ENCODE measurements around the gene FRMD3. TPM values are rescaled to one million over a fixed set of nuclear protein-coding genes. Genes with fewer than 3 reads are reported as not detected.
A peak's percentile ranks its signal among the peaks of the same experiment; 100 is the strongest.
"Not testable (repeated sequence)": the region's sequence is repeated elsewhere in the genome, so short reads cannot be mapped to it uniquely, and the experiment has no call there.

Gene FRMD3
- total RNA-seq, 8 experiments from 2014 or later: 1.3 to 34.4 (median 4.0) TPM

DNA sequence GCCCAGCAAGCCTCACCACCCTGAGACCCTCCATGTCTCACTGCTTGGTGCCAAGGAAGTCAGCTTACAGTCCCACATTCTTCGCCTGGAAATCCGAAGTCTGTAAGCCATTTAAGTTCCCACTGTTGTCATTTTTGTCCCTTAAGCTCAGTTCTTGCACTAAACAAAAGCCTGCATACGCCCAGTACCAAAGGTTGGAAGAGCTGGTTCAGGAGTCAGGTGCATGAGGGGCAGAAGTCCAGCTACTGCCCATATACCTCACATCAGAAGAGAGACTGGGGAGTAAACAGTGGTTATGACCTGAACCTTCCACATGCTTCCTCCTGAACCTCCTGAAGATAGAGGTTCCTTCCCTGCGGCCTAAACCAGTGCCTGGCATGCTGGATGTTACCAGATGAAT is 146.0 kb downstream of the FRMD3 start:
- Histone ChIP-seq H3K4me3 (no peak overlapping the region), H3K27ac (no peak overlapping the region), H3K4me1 (replicated peaks in 1 of 2) (no peaks in the 10 kb centered on the region)
- in situ Hi-C loops (cut with MboI; ENCODE audit: low pct_unique_long_range_greater_than_20kb in 2 of 9, low sequenced_read_pairs in 9 of 9, unreplicated experiment in 9 of 9): no loop called here
- no peak for ATAC-seq (replicated peaks in 6 of 8)
- 30 to 100% (median 75%) methylated on average over 1 to 4 of the region's 4 CpGs; no CpG with 5 or more reads in 2 of the 10 experiments for WGBS, 10 experiments

DNA sequence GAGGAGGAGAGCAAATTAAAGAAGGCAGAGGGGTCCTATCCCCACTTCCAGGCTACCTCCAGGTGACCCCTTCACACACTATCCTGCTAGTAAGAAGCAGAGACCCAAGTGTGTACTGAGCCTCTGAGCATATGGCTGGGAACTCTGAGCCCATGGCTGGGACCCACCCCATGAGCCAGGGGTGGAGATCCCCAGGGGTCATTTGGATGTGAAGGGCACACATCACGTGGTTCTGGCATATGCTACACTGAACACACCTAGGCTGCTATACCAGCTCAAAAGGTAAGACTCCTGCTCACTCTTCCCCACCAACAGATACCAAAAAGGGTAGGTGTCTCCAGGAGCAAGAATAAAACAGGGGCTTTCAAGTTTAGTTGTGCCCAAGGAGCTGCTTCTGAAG is 149.9 kb downstream of the FRMD3 start:
- H3K4me3 ChIP-seq: no peak overlapping the region
- ATAC-seq (replicated peaks in 6 of 8): no peak
- 0 to 20% methylated on average over 1 of the region's 1 CpG; no CpG with 5 or more reads in 8 of the 10 experiments for WGBS, 10 experiments
- in situ Hi-C loops (cut with MboI; ENCODE audit: low pct_unique_long_range_greater_than_20kb in 2 of 9, low sequenced_read_pairs in 9 of 9, unreplicated experiment in 9 of 9): no loop called here
- no peaks in the 10 kb centered on the region for H3K4me1 ChIP-seq (replicated peaks in 1 of 2)
- no peak overlapping the region for H3K27ac ChIP-seq

DNA sequence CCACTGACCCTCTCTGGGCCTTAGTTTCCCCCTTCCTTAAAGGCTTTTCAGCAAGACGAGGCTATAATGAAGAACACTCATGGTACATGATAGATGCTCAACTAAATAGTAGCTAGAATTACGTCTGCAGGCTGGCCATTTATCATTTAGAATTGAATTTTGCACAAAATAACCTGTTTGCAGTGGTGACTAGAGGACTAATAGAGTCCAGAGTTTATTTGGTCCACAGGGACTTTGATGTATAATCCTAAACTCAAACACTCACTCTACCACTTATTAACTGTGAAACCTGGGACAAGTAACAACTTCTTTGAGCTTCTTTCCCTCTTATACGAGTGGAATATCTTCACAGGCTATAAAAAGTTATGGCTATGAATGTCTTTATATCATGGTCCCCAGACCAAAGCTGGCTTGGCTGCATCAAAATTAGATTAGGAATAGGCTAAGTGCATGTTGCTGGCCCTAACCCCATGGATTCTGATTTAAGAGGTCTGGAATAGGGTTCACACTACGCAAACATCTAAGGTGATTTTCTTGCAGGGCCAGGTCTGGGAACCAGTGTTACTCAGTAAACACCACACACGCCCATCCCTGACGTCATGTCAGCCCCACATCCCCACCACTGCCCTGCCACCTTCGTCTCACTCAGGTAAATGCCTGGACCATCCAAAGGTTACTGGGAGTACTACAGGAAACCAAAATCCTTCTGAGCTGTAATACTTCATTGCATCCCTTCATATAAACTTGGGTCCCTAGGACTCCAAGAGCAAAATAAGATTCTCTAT is 150.6 kb downstream of the FRMD3 start:
- H3K4me3 ChIP-seq: no peak overlapping the region
- no peak overlapping the region for H3K27ac ChIP-seq
- 55 to 94% (median 75%) methylated on average over 1 to 5 of the region's 7 CpGs for WGBS, 10 experiments
- no peak for ATAC-seq (replicated peaks in 6 of 8)
- in situ Hi-C loops (cut with MboI; ENCODE audit: low pct_unique_long_range_greater_than_20kb in 2 of 9, low sequenced_read_pairs in 9 of 9, unreplicated experiment in 9 of 9): no loop called here
- H3K4me1 ChIP-seq (replicated peaks in 1 of 2): no peaks in the 10 kb centered on the region

DNA sequence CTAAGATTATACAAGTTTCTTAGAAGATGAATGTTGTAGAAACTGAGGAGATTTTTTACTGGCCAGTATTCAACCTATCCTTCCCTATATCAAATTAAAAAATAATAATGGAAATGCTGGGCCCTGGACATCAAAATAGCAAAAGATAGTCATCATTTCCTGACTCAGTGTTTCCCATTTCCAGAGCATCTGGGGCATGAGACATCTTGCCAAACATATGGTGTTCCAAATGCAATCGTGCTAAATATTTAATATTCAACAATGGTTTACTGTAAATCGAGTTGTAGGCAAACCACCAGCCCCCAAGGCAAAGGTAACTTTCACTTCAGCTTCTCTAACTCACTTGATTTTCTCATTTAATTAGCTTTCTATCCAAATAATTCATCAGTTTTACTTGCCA is 152.9 kb downstream of the FRMD3 start:
- WGBS, 10 experiments: 0 to 86% (median 38%) methylated on average over 1 to 2 of the region's 2 CpGs; no CpG with 5 or more reads in 1 of the 10 experiments
- in situ Hi-C loops (cut with MboI; ENCODE audit: low pct_unique_long_range_greater_than_20kb in 2 of 9, low sequenced_read_pairs in 9 of 9, unreplicated experiment in 9 of 9): no loop called here
- H3K27ac ChIP-seq: no peak overlapping the region

DNA sequence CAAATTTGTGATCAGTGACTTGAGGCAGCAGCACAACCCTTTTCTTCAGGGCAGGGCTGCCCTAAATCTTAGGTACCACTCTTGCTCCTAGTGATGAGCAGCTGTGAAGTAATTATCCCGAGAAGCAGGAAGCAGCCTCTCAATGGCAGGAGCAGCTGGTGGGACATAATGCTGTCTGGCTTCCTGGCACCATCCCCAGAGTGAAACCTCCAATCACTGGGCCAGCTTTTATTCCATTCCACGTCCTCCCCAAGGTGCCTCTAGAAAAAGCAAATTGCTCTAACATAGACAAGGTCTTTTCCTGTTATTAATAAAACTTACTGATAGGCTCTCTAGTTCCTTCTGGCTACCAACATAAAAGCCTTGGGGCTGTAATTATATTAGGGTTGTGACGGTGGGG is 154.0 kb downstream of the FRMD3 start:
- Histone ChIP-seq H3K27ac (no peak overlapping the region), H3K4me3 (no peak overlapping the region), H3K4me1 (replicated peaks in 1 of 2) (no peaks in the 10 kb centered on the region)
- in situ Hi-C loops (cut with MboI; ENCODE audit: low pct_unique_long_range_greater_than_20kb in 2 of 9, low sequenced_read_pairs in 9 of 9, unreplicated experiment in 9 of 9): no loop called here
- no peak for ATAC-seq (replicated peaks in 6 of 8)
- WGBS, 10 experiments: 42 to 70% (median 62%) methylated on average over 2 to 3 of the region's 3 CpGs; no CpG with 5 or more reads in 6 of the 10 experiments

More for the DNA sequence above, 152.9 kb downstream of the FRMD3 start:
- H3K4me3 ChIP-seq: no peak overlapping the region
- no peaks in the 10 kb centered on the region for H3K4me1 ChIP-seq (replicated peaks in 1 of 2)
- peak in 2 of 8 experiments; percentile 45 to 56 for ATAC-seq (replicated peaks in 6 of 8)

DNA sequence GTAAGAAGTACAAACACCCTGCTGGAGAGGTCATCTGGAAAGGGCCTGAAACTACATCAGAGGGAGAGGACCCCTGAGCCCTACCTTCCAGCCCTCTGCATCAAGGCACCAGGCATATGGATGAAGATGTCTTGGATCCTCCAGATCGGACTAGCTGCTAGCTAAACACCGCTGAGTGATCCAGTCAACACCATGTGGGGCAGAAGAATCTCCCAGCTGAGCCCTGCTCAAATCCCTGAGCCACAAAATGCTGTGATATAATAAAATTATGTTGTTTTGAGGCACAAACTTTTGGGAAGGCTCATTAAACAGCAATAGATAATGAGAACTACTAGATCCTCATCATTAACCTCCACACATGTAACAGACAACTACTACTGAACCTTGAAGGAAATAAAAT is 155.2 kb downstream of the FRMD3 start:
- ATAC-seq (replicated peaks in 6 of 8): no peak
- H3K4me1 ChIP-seq (replicated peaks in 1 of 2): no peaks in the 10 kb centered on the region
- no peak overlapping the region for H3K4me3 ChIP-seq
- in situ Hi-C loops (cut with MboI; ENCODE audit: low pct_unique_long_range_greater_than_20kb in 2 of 9, low sequenced_read_pairs in 9 of 9, unreplicated experiment in 9 of 9): no loop called here
- no peak overlapping the region for H3K27ac ChIP-seq
- whole genome bisulfite sequencing, 10 experiments: 67 to 100% (median 86%) methylated on average over 1 to 2 of the region's 2 CpGs; no CpG with 5 or more reads in 6 of the 10 experiments

DNA sequence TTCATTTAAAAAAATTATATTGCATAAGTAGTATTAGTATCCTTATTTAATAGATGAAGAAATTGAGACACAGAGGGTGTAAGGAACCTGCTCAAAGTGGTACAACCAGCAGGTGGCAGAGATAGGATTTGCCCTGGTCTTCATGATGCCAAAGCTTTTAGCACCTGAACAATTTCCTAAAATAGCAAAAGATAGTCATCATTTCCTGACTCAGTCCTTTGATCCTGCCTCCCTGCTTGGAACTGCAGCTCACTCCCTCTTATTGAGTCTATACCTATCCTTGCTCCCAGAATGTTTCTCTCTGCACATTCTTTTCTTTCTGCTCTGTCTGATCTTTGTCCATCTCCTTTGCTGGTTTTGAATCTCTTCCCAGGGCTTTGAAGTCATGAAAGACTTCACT is 155.8 kb downstream of the FRMD3 start:
- H3K4me3 ChIP-seq: no peak overlapping the region
- no peaks in the 10 kb centered on the region for H3K4me1 ChIP-seq (replicated peaks in 1 of 2)
- in situ Hi-C loops (cut with MboI; ENCODE audit: low pct_unique_long_range_greater_than_20kb in 2 of 9, low sequenced_read_pairs in 9 of 9, unreplicated experiment in 9 of 9): no loop called here
- H3K27ac ChIP-seq: no peak overlapping the region
- no peak for ATAC-seq (replicated peaks in 6 of 8)

DNA sequence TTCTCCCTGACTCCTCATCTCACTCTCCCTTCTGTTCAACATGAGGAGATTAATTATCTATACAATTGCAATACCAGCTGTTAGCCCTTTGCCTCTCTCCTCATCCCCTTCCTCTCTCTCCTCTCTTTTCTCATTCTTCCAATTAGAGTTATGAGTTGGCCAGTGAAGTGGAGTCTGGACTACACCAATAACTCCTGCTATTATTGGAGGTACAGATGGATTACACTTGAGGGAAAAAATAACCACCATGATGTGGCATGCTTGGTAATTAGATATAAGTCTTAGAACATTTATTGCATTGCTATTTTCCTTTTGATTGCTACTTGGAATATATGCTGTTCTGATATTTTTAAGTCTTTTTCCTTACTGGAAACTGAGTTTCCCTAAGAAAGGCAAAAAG is 159.2 kb downstream of the FRMD3 start:
- H3K4me1 ChIP-seq (replicated peaks in 1 of 2): no peaks in the 10 kb centered on the region
- ATAC-seq (replicated peaks in 6 of 8): no peak
- no peak overlapping the region for H3K4me3 ChIP-seq
- in situ Hi-C loops (cut with MboI; ENCODE audit: low pct_unique_long_range_greater_than_20kb in 2 of 9, low sequenced_read_pairs in 9 of 9, unreplicated experiment in 9 of 9): no loop called here
- H3K27ac ChIP-seq: no peak overlapping the region

DNA sequence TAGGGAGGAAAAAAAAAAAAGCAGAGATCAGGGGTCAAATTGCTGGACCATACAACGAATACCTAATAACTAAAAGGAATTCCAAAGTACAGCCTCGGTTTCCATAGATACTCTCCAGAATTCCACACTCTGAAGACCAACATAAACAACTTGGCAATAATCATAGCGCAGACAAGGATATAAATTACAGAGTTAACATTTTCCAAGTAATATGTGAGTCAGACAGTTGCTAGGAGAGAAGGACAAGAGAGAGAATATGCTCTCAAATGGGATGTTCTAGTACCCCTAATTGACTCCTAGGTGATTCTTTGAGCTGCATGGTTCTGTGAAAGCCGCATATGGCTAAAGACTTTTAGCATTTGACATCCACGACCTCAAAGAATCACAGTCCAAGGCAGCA is 165.2 kb downstream of the FRMD3 start:
- Histone ChIP-seq H3K27ac (no peak overlapping the region), H3K4me1 (replicated peaks in 1 of 2) (peaks cover 4 to 5% of the 10 kb centered on the region in 2 donors), H3K4me3 (no peak overlapping the region)
- ATAC-seq (replicated peaks in 6 of 8): peak in 4 of 8 experiments; percentile 32 to 93 (median 89)
- WGBS, 10 experiments: 29 to 71% (median 37%) methylated on average over 2 to 5 of the region's 5 CpGs; no CpG with 5 or more reads in 1 of the 10 experiments
- in situ Hi-C loops (cut with MboI; ENCODE audit: low pct_unique_long_range_greater_than_20kb in 2 of 9, low sequenced_read_pairs in 9 of 9, unreplicated experiment in 9 of 9): loop anchor here in 1 of 9 experiments (25.0 kb wide), 1 partner anchor 89 kb away; no protein-coding TSS in a partner anchor

DNA sequence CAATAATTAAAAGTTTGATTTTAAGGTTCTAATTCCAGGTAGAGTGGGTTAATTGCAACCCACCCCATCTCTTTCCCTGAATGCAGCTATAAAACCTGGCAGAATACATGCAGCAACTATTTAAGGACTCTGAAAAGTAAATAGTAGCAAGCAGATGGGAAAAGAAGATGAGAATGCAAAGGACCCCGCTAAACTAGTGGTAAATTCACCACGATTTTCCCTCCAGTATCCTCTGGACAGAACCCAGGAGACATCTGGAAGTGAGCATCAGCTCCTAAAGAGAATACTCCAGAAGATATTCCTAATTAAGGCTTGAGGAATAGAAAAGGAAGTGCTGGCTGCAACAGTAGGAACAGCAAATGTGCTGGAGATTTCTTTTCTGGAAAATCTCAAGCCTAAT is 170.9 kb downstream of the FRMD3 start:
- H3K4me3 ChIP-seq: no peak overlapping the region
- WGBS, 10 experiments: 0 to 100% (median 77%) methylated on average over 1 to 2 of the region's 2 CpGs; no CpG with 5 or more reads in 2 of the 10 experiments
- in situ Hi-C loops (cut with MboI; ENCODE audit: low pct_unique_long_range_greater_than_20kb in 2 of 9, low sequenced_read_pairs in 9 of 9, unreplicated experiment in 9 of 9): loop anchor here in 1 of 9 experiments (25.0 kb wide), 1 partner anchor 95 kb away; no protein-coding TSS in a partner anchor

DNA sequence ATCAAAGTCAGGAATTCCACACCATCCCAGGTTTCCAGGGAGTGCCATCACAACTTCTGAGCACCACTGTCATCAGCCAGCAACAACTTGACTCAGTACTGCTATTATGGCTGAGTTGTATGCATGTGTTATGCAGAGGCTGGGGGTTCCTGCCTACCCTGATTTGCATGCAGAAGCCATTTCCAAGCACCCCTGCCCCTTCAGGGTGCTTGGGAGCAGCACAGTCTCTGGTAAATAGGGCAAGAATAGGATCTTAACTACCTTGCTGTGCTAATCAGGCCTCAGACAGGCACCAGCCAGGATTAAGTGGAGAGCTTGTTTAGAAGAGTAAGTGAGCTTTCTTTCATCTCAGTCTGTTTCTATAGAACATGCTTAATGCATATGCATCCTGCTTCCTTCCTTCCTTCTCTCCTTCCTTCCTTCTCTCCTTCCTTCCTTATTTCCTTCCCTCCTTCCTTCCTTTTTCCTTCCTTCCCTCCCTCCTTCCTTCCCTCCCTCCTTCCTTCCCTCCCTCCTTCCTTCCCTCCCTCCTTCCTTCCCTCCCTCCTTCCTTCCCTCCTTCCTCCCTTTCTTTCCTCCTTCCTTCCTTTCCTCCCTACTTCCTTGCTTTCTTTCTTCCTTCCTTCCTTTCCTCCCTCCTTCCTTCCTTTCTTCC is 175.7 kb downstream of the FRMD3 start:
- H3K4me1 ChIP-seq (replicated peaks in 1 of 2): no peaks in the 10 kb centered on the region
- no peak overlapping the region for H3K27ac ChIP-seq
- in situ Hi-C loops (cut with MboI; ENCODE audit: low pct_unique_long_range_greater_than_20kb in 2 of 9, low sequenced_read_pairs in 9 of 9, unreplicated experiment in 9 of 9): loop anchor here in 1 of 9 experiments (25.0 kb wide), 1 partner anchor 100 kb away; no protein-coding TSS in a partner anchor
- no peak for ATAC-seq (replicated peaks in 6 of 8)
- no peak overlapping the region for H3K4me3 ChIP-seq

More for the DNA sequence above, 170.9 kb downstream of the FRMD3 start:
- peaks cover under 1% of the 10 kb centered on the region in 2 donors for H3K4me1 ChIP-seq (replicated peaks in 1 of 2)
- no peak for ATAC-seq (replicated peaks in 6 of 8)
- H3K27ac ChIP-seq: no peak overlapping the region

DNA sequence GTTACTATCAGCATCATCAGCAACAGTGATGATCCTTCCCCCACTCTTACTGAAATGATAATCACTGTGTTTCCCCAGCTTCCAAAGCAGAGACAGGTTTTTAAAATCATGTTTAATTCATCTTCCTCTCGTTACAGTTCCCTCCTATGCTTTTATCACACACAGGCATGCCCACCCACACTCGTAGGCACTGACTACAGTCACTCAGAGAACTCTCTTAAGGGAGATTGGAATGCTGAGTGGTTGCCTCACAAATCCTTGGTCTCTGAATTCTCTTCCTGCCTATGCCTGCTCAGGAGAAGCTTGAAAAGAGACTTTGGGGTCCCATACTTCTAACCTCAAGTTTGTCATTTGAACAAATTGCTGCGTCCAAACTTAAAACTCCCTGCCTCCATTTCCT is 179.2 kb downstream of the FRMD3 start:
- in situ Hi-C loops (cut with MboI; ENCODE audit: low pct_unique_long_range_greater_than_20kb in 2 of 9, low sequenced_read_pairs in 9 of 9, unreplicated experiment in 9 of 9): loop anchor here in 1 of 9 experiments (25.0 kb wide), 1 partner anchor 103 kb away; no protein-coding TSS in a partner anchor
- 17 to 83% (median 67%) methylated on average over 1 to 3 of the region's 3 CpGs; no CpG with 5 or more reads in 2 of the 10 experiments for WGBS, 10 experiments
- Histone ChIP-seq H3K4me3 (no peak overlapping the region), H3K4me1 (replicated peaks in 1 of 2) (no peaks in the 10 kb centered on the region), H3K27ac (no peak overlapping the region)
- no peak for ATAC-seq (replicated peaks in 6 of 8)

DNA sequence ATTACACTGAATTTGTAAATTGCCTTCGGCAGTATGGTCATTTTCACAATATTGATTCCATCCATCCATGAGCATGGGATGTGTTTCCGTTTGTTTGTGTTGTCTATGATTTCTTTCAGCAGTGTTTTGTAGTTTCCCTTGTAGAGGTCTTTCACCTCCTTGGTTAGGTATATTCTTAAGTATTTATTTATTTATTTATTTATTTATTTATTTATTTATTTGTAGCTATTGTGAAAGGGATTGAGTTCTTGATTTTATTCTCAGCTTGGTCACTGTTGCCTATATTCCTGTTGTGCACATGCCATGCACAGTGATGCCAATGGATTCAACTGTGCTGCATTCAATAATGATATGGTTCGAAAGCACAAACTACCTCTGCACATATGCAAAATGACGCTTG is 179.7 kb downstream of the FRMD3 start:
- not testable (repeated sequence) for H3K27ac ChIP-seq
- in situ Hi-C loops (cut with MboI; ENCODE audit: low pct_unique_long_range_greater_than_20kb in 2 of 9, low sequenced_read_pairs in 9 of 9, unreplicated experiment in 9 of 9): loop anchor here in 1 of 9 experiments (25.0 kb wide), 1 partner anchor 104 kb away; no protein-coding TSS in a partner anchor

More for the DNA sequence above, 179.7 kb downstream of the FRMD3 start:
- not testable (repeated sequence) for H3K4me1 ChIP-seq (replicated peaks in 1 of 2); ATAC-seq (replicated peaks in 6 of 8); H3K4me3 ChIP-seq
- 80 to 94% (median 92%) methylated on average over 1 to 4 of the region's 4 CpGs; no CpG with 5 or more reads in 1 of the 10 experiments for WGBS, 10 experiments
